Muscle of leg (tissue), 11 donors: ENCODE measurements around the gene C20orf141. TPM values are rescaled to one million over a fixed set of nuclear protein-coding genes. Genes with fewer than 3 reads are reported as not detected.

Source experiments
- DNase-seq: peaks from one replicate; pipeline ENCODE4 v3.0.0; 2013
- H3K27ac ChIP-seq: one replicate; pipeline ENCODE4 v1.5.1; 2013; ENCODE audit warnings: mild to moderate bottlenecking, low read length, control low read depth
- H3K27me3 ChIP-seq: one replicate; pipeline ENCODE4 v1.6.1; 2013; ENCODE audit warnings: low read length; ENCODE audit not compliant: control insufficient read depth, insufficient read depth
- H3K36me3 ChIP-seq: one replicate; pipeline ENCODE4 v1.6.1; 2013; ENCODE audit warnings: low read length; ENCODE audit not compliant: control insufficient read depth, insufficient read depth
- H3K4me1 ChIP-seq: one replicate; pipeline ENCODE4 v1.6.1; 2013; ENCODE audit warnings: low read length; ENCODE audit not compliant: control insufficient read depth, insufficient read depth
- H3K4me3 ChIP-seq: one replicate; pipeline ENCODE4 v1.5.1; 2013; ENCODE audit warnings: low read length, control low read depth
- H3K9me3 ChIP-seq: replicated peaks from 2 replicates; pipeline ENCODE4 v1.6.1; 2013; ENCODE audit warnings: low read depth, low read length; ENCODE audit not compliant: control insufficient read depth
- WGBS: methylation state at CpG from one replicate; pipeline ENCODE4 v1.1.5; 2013; ENCODE audit warnings: missing lambda C conversion rate; ENCODE audit not compliant: insufficient coverage; 5-methylcytosine and 5-hydroxymethylcytosine counted together
- polyA plus RNA-seq, 8 donors: library from polyadenylated mRNA; unstranded; fragments of 120-200 nt; gene quantifications; one replicate each; pipeline versions ENCODE4 v1.2.1 to v1.2.3, GENCODE V29; 2013; ENCODE audit warnings: inconsistent platforms in 1 of 8, low replicate concordance in 1 of 8; ENCODE audit not compliant: insufficient read length in 8 of 8, insufficient read depth in 1 of 8
- total RNA-seq: library from RNA; stranded (reverse); fragments of 120-200 nt; gene quantifications from one replicate; pipeline ENCODE4 v1.2.4, GENCODE V29; 2013

The C20orf141 gene
- total and polyA plus RNA-seq, 9 donors = not detected

DNA sequence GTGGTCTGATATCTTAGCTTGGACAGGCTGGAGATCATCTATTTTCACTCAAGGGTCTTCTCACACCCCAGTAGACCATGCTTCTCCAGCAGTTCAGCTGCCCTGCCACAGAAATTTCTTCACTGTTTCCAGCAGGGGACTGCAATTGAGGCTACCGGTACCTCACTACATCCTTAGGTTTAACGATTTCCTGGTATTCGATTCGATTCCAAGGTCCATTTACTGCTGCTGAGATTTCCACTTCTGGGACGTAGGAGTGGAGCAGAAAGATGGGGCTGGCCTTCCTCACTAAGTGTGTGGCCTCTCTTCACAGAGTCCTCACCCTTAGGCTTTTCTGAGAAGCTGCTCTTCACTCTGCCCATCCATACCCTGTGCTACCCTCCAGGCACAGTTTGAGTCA is 31.9 kb downstream of the C20orf141 start:
- H3K27ac ChIP-seq = no peak overlapping the region
- 82% methylated on average over 4 of the region's 5 CpGs for WGBS
- DNase-seq = no peak

DNA sequence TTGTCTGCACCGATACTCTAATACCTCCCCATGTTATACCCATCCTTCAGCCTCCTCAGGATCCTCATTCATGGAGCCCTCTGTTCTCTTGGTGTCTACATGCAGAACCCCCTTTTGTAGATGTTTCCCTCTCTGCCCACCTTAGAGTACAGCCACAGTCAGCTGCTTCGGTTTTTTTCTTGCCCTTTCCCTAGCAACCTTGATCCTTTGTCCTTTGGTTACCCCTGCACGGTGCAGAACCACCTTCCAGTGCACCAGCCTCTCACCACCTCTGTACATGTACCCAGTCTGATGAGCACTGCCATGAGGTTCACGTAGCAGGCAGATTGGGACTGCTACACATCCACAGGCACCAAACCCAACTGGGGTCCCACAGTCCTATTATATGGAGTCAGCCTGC is 33.0 kb downstream of the C20orf141 start:
- H3K4me1 ChIP-seq = no peaks in the 10 kb centered on the region
- H3K27me3 ChIP-seq = no peaks in the 10 kb centered on the region
- no peak overlapping the region for H3K4me3 ChIP-seq
- DNase-seq = no peak
- no peaks in the 10 kb centered on the region for H3K9me3 ChIP-seq
- 88% methylated on average over 4 of the region's 4 CpGs for WGBS
- peaks cover 5% of the 10 kb centered on the region for H3K36me3 ChIP-seq
- no peak overlapping the region for H3K27ac ChIP-seq

More for the DNA sequence above, 31.9 kb downstream of the C20orf141 start:
- Histone ChIP-seq H3K4me1 (peaks cover 2% of the 10 kb centered on the region), H3K27me3 (no peaks in the 10 kb centered on the region), H3K4me3 (no peak overlapping the region), H3K36me3 (peaks cover 5% of the 10 kb centered on the region), H3K9me3 (no peaks in the 10 kb centered on the region)

DNA sequence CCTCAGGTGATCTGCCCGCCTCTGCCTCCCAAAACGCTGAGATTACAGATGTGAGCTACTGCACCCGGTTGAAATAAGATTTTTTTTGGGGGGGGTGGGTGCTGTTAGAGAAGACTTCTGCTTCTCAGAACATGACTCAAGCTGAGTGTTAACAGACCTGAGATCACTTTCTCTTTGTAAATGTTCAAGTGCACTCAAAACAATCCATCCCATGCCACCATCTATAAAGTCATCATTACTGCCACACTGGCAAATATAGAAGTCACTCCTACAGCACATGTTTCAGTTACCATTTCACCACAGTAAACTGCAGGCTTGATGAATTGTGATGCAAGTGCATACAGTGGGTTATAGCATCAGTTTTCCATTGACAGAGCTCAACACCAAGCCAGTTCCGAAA is 34.7 kb downstream of the C20orf141 start:
- H3K9me3 ChIP-seq = no peaks in the 10 kb centered on the region
- no peaks in the 10 kb centered on the region for H3K27me3 ChIP-seq
- WGBS = 80% methylated on average over 1 of the region's 4 CpGs
- no peak overlapping the region for H3K27ac ChIP-seq
- no peak for DNase-seq
- H3K4me3 ChIP-seq = no peak overlapping the region
- H3K4me1 ChIP-seq = no peaks in the 10 kb centered on the region
- peaks cover 5% of the 10 kb centered on the region for H3K36me3 ChIP-seq

DNA sequence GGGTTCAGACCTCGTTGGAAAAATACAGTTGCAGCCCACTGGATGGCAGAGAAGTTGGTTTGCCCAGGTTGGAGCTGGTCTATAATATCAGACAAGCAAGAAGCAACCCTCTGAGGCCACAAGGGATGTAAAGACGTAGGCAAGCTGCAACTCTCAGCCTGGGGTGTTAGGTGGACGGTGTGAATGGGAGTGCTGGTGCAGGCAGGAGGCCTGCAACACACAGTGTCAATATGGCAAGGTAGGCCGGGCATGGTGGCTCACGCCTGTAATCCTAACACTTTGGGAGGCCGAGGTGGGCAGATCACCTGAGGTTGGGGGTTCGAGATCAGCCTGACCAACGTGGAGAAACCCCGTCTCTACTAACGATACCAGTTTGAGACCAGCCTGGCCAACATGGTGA is 36.3 kb downstream of the C20orf141 start:
- H3K36me3 ChIP-seq = peaks cover 5% of the 10 kb centered on the region
- H3K4me3 ChIP-seq = no peak overlapping the region
- DNase-seq = no peak
- no peaks in the 10 kb centered on the region for H3K27me3 ChIP-seq
- H3K4me1 ChIP-seq = no peaks in the 10 kb centered on the region
- WGBS = 88% methylated on average over 6 of the region's 10 CpGs
- no peaks in the 10 kb centered on the region for H3K9me3 ChIP-seq
- no peak overlapping the region for H3K27ac ChIP-seq

DNA sequence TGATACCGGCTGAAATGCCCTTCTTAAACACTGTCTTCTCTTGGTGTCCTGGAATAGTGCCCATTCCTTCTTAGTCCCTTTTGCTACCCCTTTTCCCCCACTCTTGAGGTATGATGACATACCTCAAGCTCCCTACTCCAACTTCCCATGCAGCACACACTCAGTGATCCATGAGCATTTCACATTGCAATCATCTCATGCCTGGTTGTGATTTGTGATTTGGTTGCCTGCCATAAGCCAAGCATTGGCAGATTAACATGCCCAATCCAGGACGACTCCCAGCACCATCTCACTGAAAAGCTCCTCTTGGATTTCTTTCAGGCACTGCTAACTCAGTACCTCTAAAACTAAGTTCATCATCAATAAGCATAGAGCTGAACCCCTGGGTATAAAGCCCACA is 43.8 kb downstream of the C20orf141 start:
- 76% methylated on average over 2 of the region's 2 CpGs for WGBS
- DNase-seq = no peak
- Histone ChIP-seq H3K4me3 (no peak overlapping the region), H3K9me3 (no peaks in the 10 kb centered on the region), H3K36me3 (peaks cover 33% of the 10 kb centered on the region), H3K27me3 (no peaks in the 10 kb centered on the region), H3K4me1 (peaks cover 10% of the 10 kb centered on the region), H3K27ac (no peak overlapping the region)

DNA sequence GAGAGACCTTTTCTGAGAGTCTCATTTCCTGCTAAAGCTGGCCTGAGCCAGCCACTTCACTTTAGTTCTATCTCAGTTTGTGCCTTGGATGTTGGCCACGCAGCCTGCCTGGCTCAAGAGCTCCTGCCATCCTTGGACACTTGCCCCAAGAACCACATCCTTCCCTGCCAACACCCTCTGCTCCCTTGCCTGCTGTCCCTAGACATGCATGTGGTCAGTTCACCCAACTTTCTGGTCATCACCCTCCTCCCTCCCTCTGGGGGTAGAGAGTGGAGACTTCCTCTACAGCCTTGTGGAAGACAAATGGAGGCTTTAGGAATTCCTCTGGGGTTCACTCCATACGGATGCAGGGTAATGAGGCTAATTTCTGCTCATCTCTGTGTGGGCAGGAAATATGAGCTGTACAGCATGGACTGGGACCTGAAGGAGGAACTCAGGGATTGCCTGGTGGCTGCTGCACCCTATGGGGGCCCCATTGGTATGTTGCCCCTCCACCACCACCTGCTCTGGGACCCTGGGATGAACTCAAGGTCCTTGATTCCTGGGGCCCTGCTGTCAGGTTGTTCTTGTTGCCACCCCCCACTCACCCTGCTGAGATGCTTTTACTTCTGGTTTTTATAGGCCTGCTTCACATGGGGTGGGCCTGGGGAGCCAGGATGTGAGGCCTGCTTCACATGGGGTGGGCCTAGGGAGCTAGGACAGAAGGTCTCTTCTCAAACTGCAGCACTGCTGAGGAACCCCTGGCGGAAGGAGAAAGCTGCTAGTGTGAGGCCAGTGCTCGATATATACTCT is 44.7 kb downstream of the C20orf141 start:
- peaks cover 37% of the 10 kb centered on the region for H3K36me3 ChIP-seq
- DNase-seq = no peak
- H3K27ac ChIP-seq = no peak overlapping the region
- H3K4me1 ChIP-seq = peaks cover 10% of the 10 kb centered on the region
- H3K9me3 ChIP-seq = no peaks in the 10 kb centered on the region
- no peaks in the 10 kb centered on the region for H3K27me3 ChIP-seq
- H3K4me3 ChIP-seq = no peak overlapping the region
- WGBS = 81% methylated on average over 4 of the region's 4 CpGs

DNA sequence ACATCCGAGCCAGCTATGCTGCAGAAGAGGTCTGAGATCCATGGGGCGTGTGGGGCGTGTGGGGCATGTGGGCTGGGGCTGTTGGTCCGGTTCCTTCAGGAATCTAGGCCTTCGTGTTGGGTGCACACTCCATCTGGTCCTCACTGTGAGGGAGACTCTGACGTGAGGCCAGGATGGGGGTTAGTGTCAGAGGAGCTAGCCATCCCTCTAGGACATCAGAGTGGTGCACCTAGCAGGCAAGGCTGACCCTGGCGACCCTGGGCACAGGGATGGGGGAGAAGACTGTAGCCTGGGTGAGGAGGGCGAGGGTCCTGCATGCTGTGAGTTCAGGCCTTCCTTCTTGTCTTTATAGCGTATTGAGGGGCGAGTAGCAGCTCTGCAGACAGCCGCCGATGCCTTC is 49.8 kb downstream of the C20orf141 start:
- Histone ChIP-seq H3K4me3 (no peak overlapping the region), H3K36me3 (peaks cover 63% of the 10 kb centered on the region), H3K27ac (no peak overlapping the region), H3K9me3 (no peaks in the 10 kb centered on the region), H3K4me1 (peaks cover 2% of the 10 kb centered on the region), H3K27me3 (no peaks in the 10 kb centered on the region)
- 94% methylated on average over 12 of the region's 12 CpGs for WGBS
- DNase-seq = no peak

DNA sequence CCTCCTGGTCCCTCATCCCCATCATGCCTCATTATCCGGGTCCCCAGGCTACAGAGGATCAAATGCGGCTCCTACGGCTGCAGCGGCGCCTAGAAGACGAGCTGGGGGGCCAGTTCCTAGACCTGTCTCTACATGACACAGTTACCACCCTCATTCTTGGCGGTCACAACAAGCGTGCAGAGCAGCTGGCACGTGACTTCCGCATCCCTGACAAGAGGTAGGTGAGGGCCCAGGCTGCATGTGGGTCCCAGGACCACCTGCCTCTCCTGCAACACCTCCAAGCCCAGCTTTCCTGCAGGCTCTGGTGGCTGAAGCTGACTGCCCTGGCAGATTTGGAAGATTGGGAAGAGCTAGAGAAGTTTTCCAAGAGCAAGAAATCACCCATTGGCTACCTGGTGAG is 50.3 kb downstream of the C20orf141 start:
- no peak overlapping the region for H3K4me3 ChIP-seq
- no peaks in the 10 kb centered on the region for H3K27me3 ChIP-seq
- H3K36me3 ChIP-seq = peaks cover 60% of the 10 kb centered on the region
- WGBS = 96% methylated on average over 10 of the region's 10 CpGs
- no peaks in the 10 kb centered on the region for H3K4me1 ChIP-seq
- H3K27ac ChIP-seq = no peak overlapping the region
- no peaks in the 10 kb centered on the region for H3K9me3 ChIP-seq
- DNase-seq = no peak

Other genes with a start within 250 kb of the C20orf141 start
- gene NOP56, start 162.4 kb upstream of the C20orf141 start, total RNA-seq = 130 TPM
- 100 to 1,000 TPM; 152 to 204 (median 166) TPM for gene NOP56, start 162.4 kb upstream of the C20orf141 start, polyA plus RNA-seq
- 109 TPM for gene IDH3B, start 150.8 kb upstream of the C20orf141 start, total RNA-seq
- 100 to 1,000 TPM in 6 of 8 donors, 10 to 100 TPM in 2; 90.9 to 112 (median 102) TPM for gene IDH3B, start 150.8 kb upstream of the C20orf141 start, polyA plus RNA-seq
- 3.2 TPM for gene EBF4, start 122.2 kb upstream of the C20orf141 start, total RNA-seq
- 1 to 10 TPM; 4.0 to 8.9 (median 4.7) TPM for gene EBF4, start 122.2 kb upstream of the C20orf141 start, polyA plus RNA-seq
- gene CPXM1, start 14.4 kb upstream of the C20orf141 start, total RNA-seq = 41.5 TPM
- gene CPXM1, start 14.4 kb upstream of the C20orf141 start, polyA plus RNA-seq = 10 to 100 TPM; 42.2 to 83.9 (median 62.0) TPM
- gene TMEM239, start 1.4 kb downstream of the C20orf141 start, total RNA-seq = not detected
- gene TMEM239, start 1.4 kb downstream of the C20orf141 start, polyA plus RNA-seq = under 1 TPM in 1 of 8 donors, not detected in 7; 0.11 TPM
- 24.4 TPM for gene PCED1A, start 25.7 kb downstream of the C20orf141 start, total RNA-seq
- gene PCED1A, start 25.7 kb downstream of the C20orf141 start, polyA plus RNA-seq = 10 to 100 TPM; 24.2 to 40.9 (median 31.3) TPM
- 24.7 TPM for gene VPS16, start 25.8 kb downstream of the C20orf141 start, total RNA-seq
- gene VPS16, start 25.8 kb downstream of the C20orf141 start, polyA plus RNA-seq = 10 to 100 TPM; 21.5 to 28.9 (median 23.6) TPM
- 41.7 TPM for gene PTPRA, start 58.5 kb downstream of the C20orf141 start, total RNA-seq
- 10 to 100 TPM; 37.4 to 60.5 (median 45.7) TPM for gene PTPRA, start 58.5 kb downstream of the C20orf141 start, polyA plus RNA-seq
- 0.13 TPM for gene GNRH2, start 228.6 kb downstream of the C20orf141 start, total RNA-seq
- under 1 TPM in 6 of 8 donors, not detected in 2; 0.34 to 0.69 (median 0.48) TPM for gene GNRH2, start 228.6 kb downstream of the C20orf141 start, polyA plus RNA-seq
- gene MRPS26, start 231.1 kb downstream of the C20orf141 start, total RNA-seq = 46.1 TPM
- gene MRPS26, start 231.1 kb downstream of the C20orf141 start, polyA plus RNA-seq = 10 to 100 TPM; 37.3 to 47.2 (median 39.1) TPM